Gastroesophageal sphincter (tissue), 3 donors: ENCODE measurements around the gene TELO2.

ENCODE experiments used
- CTCF ChIP-seq, 4 experiments: fragments of 200-600 bp in 2 of 4; fragments of 450-650 bp in 2 of 4; sonication (generic) in 1 of 4; IDR thresholded peaks; one replicate each; pipeline ENCODE4 v1.5.1; 2017 to 2019; ENCODE audit warnings: antibody characterized with exemption in 4 of 4, mild to moderate bottlenecking in 2 of 4, moderate library complexity in 2 of 4
- POLR2A ChIP-seq, 2 donors: fragments of 450-650 bp; IDR thresholded peaks; one replicate each; pipeline ENCODE4 v1.6.1; 2017; ENCODE audit warnings: antibody characterized with exemption in 2 of 2, mild to moderate bottlenecking in 2 of 2, moderate library complexity in 1 of 2

- TF ChIP-seq CTCF (IDR thresholded peaks at IDR 0.05) = no peak
- no peak for TF ChIP-seq POLR2A (IDR thresholded peaks at IDR 0.05)
These were observed 1.8 kb upstream of the TELO2 start for GRCh38 chr16:1491327-1491726.
